Fibroblast of pulmonary artery (primary cell): Measurements from ENCODE around the gene APOA5.
A peak's percentile ranks its signal among the peaks of the same experiment; 100 is the strongest.

Experiments
- DNase-seq: peaks from one replicate; pipeline ENCODE4 v3.0.0-alpha.2; 2010; ENCODE audit warnings: low read depth
- H3K4me3 ChIP-seq: replicated peaks from 2 replicates; pipeline ENCODE4 v1.5.1; 2011; ENCODE audit warnings: low read depth, mild to moderate bottlenecking, control low read depth, low read length, moderate library complexity
- CTCF ChIP-seq: IDR thresholded peaks from 2 replicates; pipeline ENCODE4 v1.5.1; 2011; ENCODE audit warnings: mild to moderate bottlenecking, control low read depth, low read length, inconsistent platforms; ENCODE audit errors: missing control alignments

Gene APOA5

GRCh38 chr11:116831790-116832349 lies 40.2 kb upstream of the APOA5 start:
- no peak overlapping the region for H3K4me3 ChIP-seq
- DNase-seq: no peak
- TF ChIP-seq CTCF: no peak

GRCh38 chr11:116830184-116830912 lies 38.7 kb upstream of the APOA5 start:
- no peak overlapping the region for H3K4me3 ChIP-seq
- no peak for DNase-seq
- TF ChIP-seq CTCF: no peak

- H3K4me3 ChIP-seq: no peak within 1 kb of the TSS
- peak; percentile 51 for DNase-seq
- TF ChIP-seq CTCF: no peak
Observed at GRCh38 chr11:116829525-116830183, 38.0 kb upstream of the APOA5 start, which contains the start of gene APOC3. Gene APOC3, plus strand, starts transcription at chr11:116829907. Its CDS starts 676 bp downstream, at chr11:116830583.

- DNase-seq: no peak
- no peak for TF ChIP-seq CTCF
- H3K4me3 ChIP-seq: no peak overlapping the region
Observed at GRCh38 chr11:116828632-116829524, 37.2 kb upstream of the APOA5 start.

GRCh38 chr11:116827461-116827860 lies 35.8 kb upstream of the APOA5 start:
- DNase-seq: no peak
- TF ChIP-seq CTCF: no peak
- no peak overlapping the region for H3K4me3 ChIP-seq

GRCh38 chr11:116826751-116827431 lies 35.2 kb upstream of the APOA5 start:
- H3K4me3 ChIP-seq: no peak overlapping the region
- no peak for DNase-seq
- no peak for TF ChIP-seq CTCF
